Neural cell (in vitro differentiated cells): ENCODE measurements around the gene ZP1. TPM values are rescaled to one million over a fixed set of nuclear protein-coding genes. Genes with fewer than 3 reads are reported as not detected.
A peak's percentile ranks its signal among the peaks of the same experiment; 100 is the strongest.

ENCODE experiments used
- H2AFZ ChIP-seq: fragments of 200-600, 300-800 bp; sonication (generic), shearing (Covaris generic); 2 replicates; pipeline ENCODE4 v1.6.0; 2014; ENCODE audit warnings: low read depth, mild to moderate bottlenecking, antibody characterized with exemption, low read length, moderate library complexity
- H3F3A ChIP-seq: fragments of 200-600 bp; shearing (Covaris generic); 2 replicates; pipeline ENCODE4 v1.6.1; 2016; ENCODE audit warnings: mild to moderate bottlenecking, moderate library complexity, mixed read lengths, antibody characterized with exemption, low read length; ENCODE audit not compliant: insufficient read depth, poor library complexity, severe bottlenecking
- H3K27ac ChIP-seq: fragments of 200-600, 300-800 bp; sonication (generic), shearing (Covaris generic); 2 replicates; pipeline ENCODE4 v1.5.1; 2014; ENCODE audit warnings: mild to moderate bottlenecking, low read length, moderate library complexity
- H3K27me3 ChIP-seq: fragments of 300-800, 200-600 bp; sonication (generic), shearing (Covaris generic); 2 replicates; pipeline ENCODE4 v1.6.0; 2014; ENCODE audit warnings: mild to moderate bottlenecking, low read depth, low read length, moderate library complexity; ENCODE audit not compliant: insufficient read depth
- H3K36me3 ChIP-seq: fragments of 300-800, 200-600 bp; sonication (generic), shearing (Covaris generic); 2 replicates; pipeline ENCODE4 v1.5.1; 2014; ENCODE audit warnings: mild to moderate bottlenecking, antibody characterized with exemption, low read length, moderate library complexity; ENCODE audit not compliant: insufficient read depth
- H3K4me2 ChIP-seq: fragments of 300-800, 200-600 bp; sonication (generic), shearing (Covaris generic); 2 replicates; pipeline ENCODE4 v1.6.0; 2014; ENCODE audit warnings: mild to moderate bottlenecking, low read length
- H3K4me3 ChIP-seq: fragments of 300-800, 200-600 bp; sonication (generic), shearing (Covaris generic); 2 replicates; pipeline ENCODE4 v1.5.1; 2014; ENCODE audit warnings: mild to moderate bottlenecking, low read length, moderate library complexity
- H3K79me2 ChIP-seq: fragments of 200-600 bp; shearing (Covaris generic); replicated peaks from 2 replicates; pipeline ENCODE4 v1.6.0; 2014; ENCODE audit warnings: mild to moderate bottlenecking, low read length, moderate library complexity; ENCODE audit not compliant: insufficient read depth
- H3K9ac ChIP-seq: fragments of 300-800, 200-600 bp; sonication (generic), shearing (Covaris generic); 2 replicates; pipeline ENCODE4 v1.6.1; 2016; ENCODE audit warnings: mild to moderate bottlenecking, low read length, mixed read lengths
- H3K9me2 ChIP-seq: fragments of 200-600 bp; shearing (Covaris generic); 2 replicates; pipeline ENCODE4 v1.6.1; 2016; ENCODE audit warnings: mild to moderate bottlenecking, low read length, mixed read lengths; ENCODE audit not compliant: insufficient read depth
- H3K9me3 ChIP-seq: fragments of 200-600, 300-800 bp; sonication (generic), shearing (Covaris generic); 2 replicates; pipeline ENCODE4 v1.6.1; 2016; ENCODE audit warnings: mild to moderate bottlenecking, mixed run types, low read length, moderate library complexity, mixed read lengths
- H4K20me1 ChIP-seq: fragments of 200-600 bp; shearing (Covaris generic); 2 replicates; pipeline ENCODE4 v1.6.1; 2016; ENCODE audit warnings: mild to moderate bottlenecking, mixed run types; ENCODE audit not compliant: insufficient read depth
- EZH2 ChIP-seq: fragments of 200-600, 300-800 bp; shearing (Covaris generic), sonication (generic); IDR thresholded peaks from 2 replicates; pipeline ENCODE4 v1.6.1; 2014; ENCODE audit warnings: antibody characterized with exemption, low read length, borderline replicate concordance, mild to moderate bottlenecking; ENCODE audit not compliant: insufficient read depth, poor library complexity, severe bottlenecking
- MXI1 ChIP-seq: fragments of 450-650 bp; conservative IDR thresholded peaks from 2 replicates; pipeline ENCODE4 v1.6.1; 2014; ENCODE audit warnings: antibody characterized with exemption, mild to moderate bottlenecking; ENCODE audit not compliant: poor library complexity, severe bottlenecking
- POLR2AphosphoS5 ChIP-seq: IDR thresholded peaks from 2 replicates; pipeline ENCODE4 v1.6.1; 2012
- RAD21 ChIP-seq: fragments of 450-650 bp; conservative IDR thresholded peaks from 2 replicates; pipeline ENCODE4 v1.6.1; 2014; ENCODE audit warnings: antibody characterized with exemption, mild to moderate bottlenecking, moderate library complexity
- REST ChIP-seq: IDR thresholded peaks from 2 replicates; pipeline ENCODE4 v1.6.1; 2012; ENCODE audit warnings: borderline replicate concordance
- SMC3 ChIP-seq: fragments of 450-650 bp; conservative IDR thresholded peaks from 2 replicates; pipeline ENCODE4 v1.6.1; 2014; ENCODE audit warnings: antibody characterized with exemption, mild to moderate bottlenecking, moderate library complexity; ENCODE audit not compliant: poor library complexity
- TAF1 ChIP-seq: IDR thresholded peaks from 2 replicates; pipeline ENCODE4 v1.6.1; 2012; ENCODE audit warnings: low read depth
- polyA plus RNA-seq: library from polyadenylated mRNA; depleted of rRNA; stranded (reverse); fragments of >200 nt; gene quantifications from 2 replicates; pipeline ENCODE4 v1.2.3, GENCODE V29; 2014
- TF ChIP-seq, protein P1 (sequence below): fragments of 450-650 bp; IDR thresholded peaks from 2 replicates; pipeline ENCODE4 v1.5.1; 2014; ENCODE audit warnings: antibody characterized with exemption, mild to moderate bottlenecking, moderate library complexity; ENCODE audit not compliant: poor library complexity, severe bottlenecking

The ZP1 gene
- polyA plus RNA-seq, 1 donor from 2014 or later = 1.5 TPM

DNA sequence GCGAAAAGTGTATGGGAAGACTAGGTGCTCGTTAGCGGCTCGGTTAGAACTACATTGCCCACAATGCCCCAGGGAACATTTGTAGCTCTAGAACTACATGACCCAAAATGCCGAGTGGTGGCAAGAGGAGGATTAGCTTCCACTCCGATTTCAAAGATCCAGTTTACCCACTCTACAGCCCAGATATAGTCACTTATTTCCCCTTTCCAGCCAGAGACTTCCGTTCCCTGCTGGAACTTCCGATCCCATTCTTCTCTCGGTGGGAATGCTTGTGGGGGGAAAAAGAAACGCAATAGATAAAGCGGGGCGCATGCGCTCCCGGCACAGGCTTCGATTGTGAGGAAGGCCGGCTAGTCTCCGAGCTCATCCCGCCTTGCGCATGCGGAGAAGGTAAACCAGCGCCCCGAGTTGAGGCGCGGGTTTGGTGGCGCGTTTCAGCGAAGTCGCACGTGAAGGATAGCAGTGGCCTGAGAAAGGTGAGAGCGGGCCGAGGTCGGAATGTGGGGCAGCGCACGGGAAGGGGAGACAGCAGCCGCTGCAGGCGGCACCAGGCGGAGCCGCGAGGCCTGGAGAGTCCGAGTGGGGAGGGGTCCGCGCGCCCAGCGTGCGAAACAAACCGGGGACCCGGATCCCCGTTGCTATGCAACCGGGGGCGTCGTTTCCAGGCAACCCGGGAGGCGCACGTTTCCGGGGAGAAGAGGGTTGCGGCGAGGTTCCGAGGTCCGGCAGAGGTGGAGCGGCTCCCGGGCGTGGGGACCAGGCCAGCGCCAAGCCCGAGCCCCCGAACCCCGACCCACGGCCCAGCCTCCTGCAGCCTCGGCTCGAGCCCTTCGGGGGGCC, 46.7 kb downstream of the ZP1 start, which contains the start of gene TMEM109:
TSS of gene TMEM109 (plus strand) at position 366 of the 840 bp plus-strand sequence. CDS start 5,536 bp downstream, outside the sequence.
- Histone ChIP-seq H3K4me3 (peak within 1 kb of the TSS; percentile 97), H3K9ac (peak within 1 kb of the TSS; percentile 87), H3K9me3 (no peaks in the 10 kb centered on the region), H3K36me3 (no peaks in the 10 kb centered on the region), H2AFZ (peak within 1 kb of the TSS; percentile 74), H3K9me2 (no peaks in the 10 kb centered on the region), H3K4me2 (peak within 1 kb of the TSS; percentile 77), H3K27ac (peak within 1 kb of the TSS; percentile 97), H4K20me1 (no peaks in the 10 kb centered on the region), H3F3A (peaks cover 3% of the 10 kb centered on the region), H3K79me2 (peaks cover 37% of the 10 kb centered on the region), H3K27me3 (no peaks in the 10 kb centered on the region)
- TF ChIP-seq MXI1 = peak; percentile 99
- TF ChIP-seq, protein P1, sequence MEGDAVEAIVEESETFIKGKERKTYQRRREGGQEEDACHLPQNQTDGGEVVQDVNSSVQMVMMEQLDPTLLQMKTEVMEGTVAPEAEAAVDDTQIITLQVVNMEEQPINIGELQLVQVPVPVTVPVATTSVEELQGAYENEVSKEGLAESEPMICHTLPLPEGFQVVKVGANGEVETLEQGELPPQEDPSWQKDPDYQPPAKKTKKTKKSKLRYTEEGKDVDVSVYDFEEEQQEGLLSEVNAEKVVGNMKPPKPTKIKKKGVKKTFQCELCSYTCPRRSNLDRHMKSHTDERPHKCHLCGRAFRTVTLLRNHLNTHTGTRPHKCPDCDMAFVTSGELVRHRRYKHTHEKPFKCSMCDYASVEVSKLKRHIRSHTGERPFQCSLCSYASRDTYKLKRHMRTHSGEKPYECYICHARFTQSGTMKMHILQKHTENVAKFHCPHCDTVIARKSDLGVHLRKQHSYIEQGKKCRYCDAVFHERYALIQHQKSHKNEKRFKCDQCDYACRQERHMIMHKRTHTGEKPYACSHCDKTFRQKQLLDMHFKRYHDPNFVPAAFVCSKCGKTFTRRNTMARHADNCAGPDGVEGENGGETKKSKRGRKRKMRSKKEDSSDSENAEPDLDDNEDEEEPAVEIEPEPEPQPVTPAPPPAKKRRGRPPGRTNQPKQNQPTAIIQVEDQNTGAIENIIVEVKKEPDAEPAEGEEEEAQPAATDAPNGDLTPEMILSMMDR = no peak
- TF ChIP-seq SMC3 = peak; percentile 42
- peak; percentile 71 for TF ChIP-seq POLR2AphosphoS5
- peak; percentile 81 for TF ChIP-seq REST
- TF ChIP-seq TAF1 = peak; percentile 17

- Histone ChIP-seq H3K4me2 (peak overlapping the region; percentile 77), H3K27ac (peak overlapping the region; percentile 97), H3K9me3 (no peaks in the 10 kb centered on the region), H3K9ac (peak overlapping the region; percentile 87), H3K4me3 (peak overlapping the region; percentile 97), H3K36me3 (no peaks in the 10 kb centered on the region), H3K79me2 (peaks cover 40% of the 10 kb centered on the region), H2AFZ (peak overlapping the region; percentile 74), H4K20me1 (no peaks in the 10 kb centered on the region), H3K27me3 (no peaks in the 10 kb centered on the region), H3K9me2 (no peaks in the 10 kb centered on the region), H3F3A (peaks cover 3% of the 10 kb centered on the region)
- TF ChIP-seq MXI1 (peak; percentile 96), RAD21 (peak; percentile 22), POLR2AphosphoS5 (no peak), EZH2 (no peak)
Observed at GRCh38 chr11:60914633-60915247, 47.4 kb downstream of the ZP1 start.
